ENCODE results near the gene TMEM200A.

Gene TMEM200A

GRCh38 chr6:130425537-130425936, 59.7 kb downstream of the TMEM200A start:
- TF ChIP-seq ZNF274 (IDR thresholded peaks at IDR 0.05; ENCODE audit: low read depth, low read length), result no peak
- H3K4me3 ChIP-seq (ENCODE audit: low read length), result no peak overlapping the region

GRCh38 chr6:130426066-130426721, 60.4 kb downstream of the TMEM200A start:
- H3K4me3 ChIP-seq (ENCODE audit: low read length), result no peak overlapping the region
- TF ChIP-seq ZNF274 (IDR thresholded peaks at IDR 0.05; ENCODE audit: low read depth, low read length), result no peak

GRCh38 chr6:130431346-130431852, 65.6 kb downstream of the TMEM200A start:
- no peak for TF ChIP-seq ZNF274 (IDR thresholded peaks at IDR 0.05; ENCODE audit: low read depth, low read length)
- no peak overlapping the region for H3K4me3 ChIP-seq (ENCODE audit: low read length)

- no peak overlapping the region for H3K4me3 ChIP-seq (ENCODE audit: low read length)
- TF ChIP-seq ZNF274 (IDR thresholded peaks at IDR 0.05; ENCODE audit: low read depth, low read length), result no peak
Observed at GRCh38 chr6:130432838-130433237, 67.0 kb downstream of the TMEM200A start.

GRCh38 chr6:130434174-130434873, 68.5 kb downstream of the TMEM200A start:
- H3K4me3 ChIP-seq (ENCODE audit: low read length), result no peak overlapping the region
- TF ChIP-seq ZNF274 (IDR thresholded peaks at IDR 0.05; ENCODE audit: low read depth, low read length), result no peak

GRCh38 chr6:130435181-130435580, 69.4 kb downstream of the TMEM200A start:
- no peak overlapping the region for H3K4me3 ChIP-seq (ENCODE audit: low read length)
- TF ChIP-seq ZNF274 (IDR thresholded peaks at IDR 0.05; ENCODE audit: low read depth, low read length), result no peak

- no peak overlapping the region for H3K4me3 ChIP-seq (ENCODE audit: low read length)
- no peak for TF ChIP-seq ZNF274 (IDR thresholded peaks at IDR 0.05; ENCODE audit: low read depth, low read length)
Observed at GRCh38 chr6:130437961-130438360, 72.1 kb downstream of the TMEM200A start.

GRCh38 chr6:130447374-130447773, 81.6 kb downstream of the TMEM200A start:
- no peak overlapping the region for H3K4me3 ChIP-seq (ENCODE audit: low read length)
- TF ChIP-seq ZNF274 (IDR thresholded peaks at IDR 0.05; ENCODE audit: low read depth, low read length), result no peak

- H3K4me3 ChIP-seq (ENCODE audit: low read length), result no peak overlapping the region
- no peak for TF ChIP-seq ZNF274 (IDR thresholded peaks at IDR 0.05; ENCODE audit: low read depth, low read length)
Observed at GRCh38 chr6:130452336-130452735, 86.5 kb downstream of the TMEM200A start.

GRCh38 chr6:130453230-130453629, 87.4 kb downstream of the TMEM200A start:
- TF ChIP-seq ZNF274 (IDR thresholded peaks at IDR 0.05; ENCODE audit: low read depth, low read length), result no peak
- H3K4me3 ChIP-seq (ENCODE audit: low read length), result no peak overlapping the region

GRCh38 chr6:130457605-130458004, 91.8 kb downstream of the TMEM200A start:
- H3K4me3 ChIP-seq (ENCODE audit: low read length), result no peak overlapping the region
- no peak for TF ChIP-seq ZNF274 (IDR thresholded peaks at IDR 0.05; ENCODE audit: low read depth, low read length)

- no peak for TF ChIP-seq ZNF274 (IDR thresholded peaks at IDR 0.05; ENCODE audit: low read depth, low read length)
Observed at GRCh38 chr6:130459316-130459715, 93.5 kb downstream of the TMEM200A start.

GRCh38 chr6:130460934-130461333, 95.1 kb downstream of the TMEM200A start:
- H3K4me3 ChIP-seq (ENCODE audit: low read length), result no peak overlapping the region

More at GRCh38 chr6:130459316-130459715, 93.5 kb downstream of the TMEM200A start:
- H3K4me3 ChIP-seq (ENCODE audit: low read length), result no peak overlapping the region

GRCh38 chr6:130466052-130466747, 100.4 kb downstream of the TMEM200A start:
- no peak for TF ChIP-seq ZNF274 (IDR thresholded peaks at IDR 0.05; ENCODE audit: low read depth, low read length)
- no peak overlapping the region for H3K4me3 ChIP-seq (ENCODE audit: low read length)

More at GRCh38 chr6:130460934-130461333, 95.1 kb downstream of the TMEM200A start:
- no peak for TF ChIP-seq ZNF274 (IDR thresholded peaks at IDR 0.05; ENCODE audit: low read depth, low read length)

- no peak overlapping the region for H3K4me3 ChIP-seq (ENCODE audit: low read length)
- no peak for TF ChIP-seq ZNF274 (IDR thresholded peaks at IDR 0.05; ENCODE audit: low read depth, low read length)
Observed at GRCh38 chr6:130466748-130467061, 100.9 kb downstream of the TMEM200A start.
